Transverse colon (tissue), 4 donors: Measurements from ENCODE around the gene MAFG. TPM values are rescaled to one million over a fixed set of nuclear protein-coding genes. Genes with fewer than 3 reads are reported as not detected.
A peak's percentile ranks its signal among the peaks of the same experiment; 100 is the strongest.

Experiments used
- DNase-seq: peaks from one replicate; pipeline ENCODE4 v3.0.0-alpha.2; 2019
- H3K27ac ChIP-seq, 4 donors: fragments of 200-600 bp; sonication (generic); 2 replicates each; pipeline ENCODE4 v1.5.1; 2016 to 2018; ENCODE audit warnings: inconsistent platforms in 4 of 4
- H3K27me3 ChIP-seq: fragments of 200-600 bp; sonication (generic); 2 replicates; pipeline ENCODE4 v1.5.1; 2017; ENCODE audit warnings: inconsistent platforms
- H3K36me3 ChIP-seq, 4 donors: fragments of 200-600 bp; sonication (generic); 2 replicates each; pipeline ENCODE4 v1.5.1; 2017 to 2019; ENCODE audit warnings: inconsistent platforms in 4 of 4
- H3K4me1 ChIP-seq, 4 donors: fragments of 200-600 bp; sonication (generic); 2 replicates each; pipeline ENCODE4 v1.5.1; 2017 to 2020; ENCODE audit warnings: inconsistent platforms in 4 of 4
- H3K4me3 ChIP-seq, 4 donors: fragments of 200-600 bp; sonication (generic); 1 replicate in 1 of 4; 2 replicates in 3 of 4; pipeline versions ENCODE4 v1.5.1 to v1.6.1; 2017 to 2019; ENCODE audit warnings: inconsistent platforms in 4 of 4
- H3K9me3 ChIP-seq, 2 donors: fragments of 200-600 bp; sonication (generic); 2 replicates each; pipeline ENCODE4 v1.5.1; 2017 to 2019; ENCODE audit warnings: inconsistent platforms in 2 of 2
- CTCF ChIP-seq, 5 experiments: fragments of 200-600 bp in 3 of 5; fragments of 450-650 bp in 2 of 5; sonication (generic) in 3 of 5; IDR thresholded peaks; 1 replicate in 2 of 5; 2 replicates in 3 of 5; pipeline ENCODE4 v1.5.1; 2016 to 2017; ENCODE audit warnings: antibody characterized with exemption in 5 of 5, inconsistent platforms in 3 of 5, mild to moderate bottlenecking in 2 of 5, moderate library complexity in 1 of 5
- EP300 ChIP-seq: sonication (generic); formaldehyde crosslinking; IDR thresholded peaks from one replicate; pipeline ENCODE4 v1.6.1; 2017; ENCODE audit warnings: antibody characterized with exemption, low read depth
- POLR2A ChIP-seq: fragments of 450-650 bp; IDR thresholded peaks from one replicate; pipeline ENCODE4 v1.6.1; 2016; ENCODE audit warnings: antibody characterized with exemption, mild to moderate bottlenecking, moderate library complexity
- POLR2AphosphoS5 ChIP-seq, 3 donors: sonication (generic); formaldehyde crosslinking; IDR thresholded peaks; one replicate each; pipeline ENCODE4 v1.6.1; 2016; ENCODE audit warnings: antibody characterized with exemption in 3 of 3
- WGBS, 2 donors: methylation state at CpG; one replicate each; pipeline ENCODE4 v1.1.5; 2018; ENCODE audit warnings: low coverage in 1 of 2; 5-methylcytosine and 5-hydroxymethylcytosine counted together
- in situ Hi-C, 4 donors: fragments of 200-750 bp; cut with MboI; loops; one replicate each; pipeline versions ENCODE4 v1.15.0 to v1.15.1; 2017; ENCODE audit warnings: low sequenced_read_pairs in 3 of 4, low pct_ligation_motif_present in 1 of 4, low pct_unique_long_range_greater_than_20kb in 1 of 4
- intact Hi-C: fragments of 100-400 bp; cut with DNase I; formaldehyde crosslinking; loops from one replicate; pipeline ENCODE4 v1.15.1; 2023; ENCODE audit warnings: low total_unique reads
- total RNA-seq, 4 donors: library from RNA; depleted of rRNA; stranded (reverse); fragments of >200 nt; gene quantifications; one replicate each; pipeline ENCODE4 v1.1.0, GENCODE V29; 2016

MAFG gene
- total RNA-seq, 4 donors from 2014 or later, result 22.4 to 34.4 (median 24.3) TPM

GRCh38 chr17:81891303-81891552, 36.3 kb downstream of the MAFG start:
- peaks cover 16 to 25% (median 20%) of the 10 kb centered on the region in 4 donors for H3K4me1 ChIP-seq
- in situ Hi-C loops, result no loop called here
- H3K4me3 ChIP-seq, result peak overlapping the region; percentile 64 to 92 (median 76)
- DNase-seq, result no peak
- intact Hi-C loops, result no loop called here
- TF ChIP-seq CTCF (IDR thresholded peaks at IDR 0.05) (no peak), POLR2AphosphoS5 (IDR thresholded peaks at IDR 0.05) (no peak), EP300 (no peak), POLR2A (no peak)
- no CpG with 5 or more reads among the region's 40 CpGs for WGBS, 2 donors
- H3K27me3 ChIP-seq, result no peaks in the 10 kb centered on the region
- peaks cover 0 to 38% (median 17%) of the 10 kb centered on the region in 4 donors for H3K36me3 ChIP-seq
- H3K27ac ChIP-seq, result peak overlapping the region; percentile 87 to 98 (median 93)
- H3K9me3 ChIP-seq, result no peaks in the 10 kb centered on the region

- DNase-seq, result no peak
- in situ Hi-C loops (no loop called here), intact Hi-C loops (no loop called here)
- TF ChIP-seq POLR2A (no peak), POLR2AphosphoS5 (IDR thresholded peaks at IDR 0.05) (no peak), EP300 (no peak), CTCF (IDR thresholded peaks at IDR 0.05) (no peak)
- Histone ChIP-seq H3K4me3 (peak overlapping the region; percentile 64 to 92 (median 76)), H3K27ac (peak overlapping the region; percentile 87 to 98 (median 93)), H3K4me1 (peaks cover 16 to 25% (median 20%) of the 10 kb centered on the region in 4 donors), H3K9me3 (no peaks in the 10 kb centered on the region), H3K36me3 (peaks cover 0 to 33% (median 16%) of the 10 kb centered on the region in 4 donors), H3K27me3 (no peaks in the 10 kb centered on the region)
- 10% methylated on average over 50 of the region's 69 CpGs; no CpG with 5 or more reads in 1 of the 2 donors for WGBS, 2 donors
Measured at GRCh38 chr17:81890447-81891302, 36.9 kb downstream of the MAFG start.

- intact Hi-C loops, result no loop called here
Measured at GRCh38 chr17:81889602-81890001, 37.9 kb downstream of the MAFG start.

More at GRCh38 chr17:81889602-81890001, 37.9 kb downstream of the MAFG start:
- 91% methylated on average over 9 of the region's 9 CpGs; no CpG with 5 or more reads in 1 of the 2 donors for WGBS, 2 donors
- in situ Hi-C loops, result no loop called here
- H3K27me3 ChIP-seq, result no peaks in the 10 kb centered on the region
- TF ChIP-seq EP300, result no peak
- TF ChIP-seq POLR2AphosphoS5 (IDR thresholded peaks at IDR 0.05), result no peak
- TF ChIP-seq CTCF (IDR thresholded peaks at IDR 0.05), result no peak
- TF ChIP-seq POLR2A, result no peak
- H3K4me1 ChIP-seq, result peaks cover 16 to 25% (median 20%) of the 10 kb centered on the region in 4 donors
- H3K36me3 ChIP-seq, result peaks cover 0 to 27% (median 13%) of the 10 kb centered on the region in 4 donors
- H3K4me3 ChIP-seq, result no peak overlapping the region
- no peaks in the 10 kb centered on the region for H3K9me3 ChIP-seq
- DNase-seq, result no peak
- H3K27ac ChIP-seq, result no peak overlapping the region
